ENCODE data around the gene ATG7. TPM values are rescaled to one million over a fixed set of nuclear protein-coding genes. Genes with fewer than 3 reads are reported as not detected.

The ATG7 gene
- total RNA-seq (10 to 100 TPM; 34.0 to 36.9 TPM), total RNA-seq (30.9 to 31.0 reads per million in 2 donors)

- Mint-ChIP-seq H3K4me3 (peak within 1 kb of the TSS; percentile 97), H3K36me3 (ENCODE audit: low read depth) (peaks cover 11% of the 10 kb centered on the region), H3K27me3 (peaks cover 3% of the 10 kb centered on the region), H3K4me1 (peaks cover 30% of the 10 kb centered on the region), H3K27ac (peak within 1 kb of the TSS; percentile 98)
- ATAC-seq (peak; percentile 96), DNase-seq (peak; percentile 95 to 97 (median 95))
- H3K9me3 ChIP-seq (ENCODE audit: control insufficient read depth, low read length, poor library complexity, severe bottlenecking), result no peaks in the 10 kb centered on the region
Observed at GRCh38 chr3:11271986-11272904, at the start of gene ATG7. ATG7 (plus strand) TSS chr3:11272397; CDS start chr3:11298696, 26,299 bp downstream.

GRCh38 chr3:11224010-11224409, 48.2 kb upstream of the ATG7 start:
- Mint-ChIP-seq H3K4me1 (peaks cover 8% of the 10 kb centered on the region), H3K36me3 (ENCODE audit: low read depth) (no peaks in the 10 kb centered on the region), H3K27ac (no peak overlapping the region), H3K27me3 (peaks cover 5% of the 10 kb centered on the region), H3K4me3 (no peak overlapping the region)
- no peak for ATAC-seq
- DNase-seq, result no peak
- H3K9me3 ChIP-seq (ENCODE audit: control insufficient read depth, low read length, poor library complexity, severe bottlenecking), result no peaks in the 10 kb centered on the region

- no peak overlapping the region for H3K4me3 Mint-ChIP-seq
- peak overlapping the region; percentile 27 for H3K27ac Mint-ChIP-seq
- H3K36me3 Mint-ChIP-seq (ENCODE audit: low read depth), result no peaks in the 10 kb centered on the region
- DNase-seq, result no peak
- ATAC-seq, result no peak
- peaks cover 8% of the 10 kb centered on the region for H3K4me1 Mint-ChIP-seq
- peaks cover 5% of the 10 kb centered on the region for H3K27me3 Mint-ChIP-seq
- no peaks in the 10 kb centered on the region for H3K9me3 ChIP-seq (ENCODE audit: control insufficient read depth, low read length, poor library complexity, severe bottlenecking)
Observed at GRCh38 chr3:11224870-11225229, 47.3 kb upstream of the ATG7 start.

GRCh38 chr3:11226042-11226370, 46.2 kb upstream of the ATG7 start:
- no peak overlapping the region for H3K27ac Mint-ChIP-seq
- H3K4me1 Mint-ChIP-seq, result peaks cover 8% of the 10 kb centered on the region
- H3K9me3 ChIP-seq (ENCODE audit: control insufficient read depth, low read length, poor library complexity, severe bottlenecking), result no peaks in the 10 kb centered on the region
- no peak overlapping the region for H3K4me3 Mint-ChIP-seq
- no peaks in the 10 kb centered on the region for H3K36me3 Mint-ChIP-seq (ENCODE audit: low read depth)
- DNase-seq, result no peak
- H3K27me3 Mint-ChIP-seq, result peaks cover 5% of the 10 kb centered on the region
- ATAC-seq, result no peak

GRCh38 chr3:11228041-11228440, 44.2 kb upstream of the ATG7 start:
- ATAC-seq (no peak), DNase-seq (no peak)
- Mint-ChIP-seq H3K4me3 (no peak overlapping the region), H3K27me3 (peaks cover 9% of the 10 kb centered on the region), H3K4me1 (peaks cover 8% of the 10 kb centered on the region), H3K36me3 (ENCODE audit: low read depth) (no peaks in the 10 kb centered on the region), H3K27ac (no peak overlapping the region)
- H3K9me3 ChIP-seq (ENCODE audit: control insufficient read depth, low read length, poor library complexity, severe bottlenecking), result no peaks in the 10 kb centered on the region

- no peaks in the 10 kb centered on the region for H3K9me3 ChIP-seq (ENCODE audit: control insufficient read depth, low read length, poor library complexity, severe bottlenecking)
- no peak for ATAC-seq
- peaks cover 7% of the 10 kb centered on the region for H3K4me1 Mint-ChIP-seq
- peaks cover 27% of the 10 kb centered on the region for H3K27me3 Mint-ChIP-seq
- no peak overlapping the region for H3K4me3 Mint-ChIP-seq
- no peak for DNase-seq
- no peak overlapping the region for H3K27ac Mint-ChIP-seq
- peaks cover 3% of the 10 kb centered on the region for H3K36me3 Mint-ChIP-seq (ENCODE audit: low read depth)
Observed at GRCh38 chr3:11230125-11230524, 42.1 kb upstream of the ATG7 start.

- peaks cover 3% of the 10 kb centered on the region for H3K36me3 Mint-ChIP-seq (ENCODE audit: low read depth)
- no peak for DNase-seq
- H3K27ac Mint-ChIP-seq, result no peak overlapping the region
- H3K4me1 Mint-ChIP-seq, result peaks cover 5% of the 10 kb centered on the region
- peaks cover 27% of the 10 kb centered on the region for H3K27me3 Mint-ChIP-seq
- no peaks in the 10 kb centered on the region for H3K9me3 ChIP-seq (ENCODE audit: control insufficient read depth, low read length, poor library complexity, severe bottlenecking)
- no peak for ATAC-seq
- H3K4me3 Mint-ChIP-seq, result no peak overlapping the region
Observed at GRCh38 chr3:11230832-11231231, 41.4 kb upstream of the ATG7 start.

- Mint-ChIP-seq H3K4me3 (no peak overlapping the region), H3K27ac (no peak overlapping the region), H3K4me1 (no peaks in the 10 kb centered on the region), H3K27me3 (peaks cover 41% of the 10 kb centered on the region), H3K36me3 (ENCODE audit: low read depth) (peaks cover 3% of the 10 kb centered on the region)
- ATAC-seq (no peak), DNase-seq (no peak)
- no peaks in the 10 kb centered on the region for H3K9me3 ChIP-seq (ENCODE audit: control insufficient read depth, low read length, poor library complexity, severe bottlenecking)
Observed at GRCh38 chr3:11235385-11235784, 36.8 kb upstream of the ATG7 start.

- no peak overlapping the region for H3K27ac Mint-ChIP-seq
- DNase-seq, result peak; percentile 55 to 81 (median 60)
- H3K4me1 Mint-ChIP-seq, result no peaks in the 10 kb centered on the region
- H3K4me3 Mint-ChIP-seq, result no peak overlapping the region
- peaks cover 3% of the 10 kb centered on the region for H3K36me3 Mint-ChIP-seq (ENCODE audit: low read depth)
- peaks cover 49% of the 10 kb centered on the region for H3K27me3 Mint-ChIP-seq
- peak; percentile 69 for ATAC-seq
- H3K9me3 ChIP-seq (ENCODE audit: control insufficient read depth, low read length, poor library complexity, severe bottlenecking), result no peaks in the 10 kb centered on the region
Observed at GRCh38 chr3:11236588-11237461, 35.4 kb upstream of the ATG7 start.

- H3K4me1 Mint-ChIP-seq, result no peaks in the 10 kb centered on the region
- DNase-seq, result no peak
- H3K36me3 Mint-ChIP-seq (ENCODE audit: low read depth), result peaks cover 3% of the 10 kb centered on the region
- H3K9me3 ChIP-seq (ENCODE audit: control insufficient read depth, low read length, poor library complexity, severe bottlenecking), result no peaks in the 10 kb centered on the region
- ATAC-seq, result no peak
- no peak overlapping the region for H3K4me3 Mint-ChIP-seq
- no peak overlapping the region for H3K27ac Mint-ChIP-seq
- peaks cover 46% of the 10 kb centered on the region for H3K27me3 Mint-ChIP-seq
Observed at GRCh38 chr3:11238060-11238459, 34.1 kb upstream of the ATG7 start.

GRCh38 chr3:11238880-11239279, 33.3 kb upstream of the ATG7 start:
- ATAC-seq (no peak), DNase-seq (no peak)
- H3K36me3 Mint-ChIP-seq (ENCODE audit: low read depth), result no peaks in the 10 kb centered on the region
- H3K9me3 ChIP-seq (ENCODE audit: control insufficient read depth, low read length, poor library complexity, severe bottlenecking), result no peaks in the 10 kb centered on the region
- peaks cover 46% of the 10 kb centered on the region for H3K27me3 Mint-ChIP-seq
- no peak overlapping the region for H3K4me3 Mint-ChIP-seq
- H3K4me1 Mint-ChIP-seq, result no peaks in the 10 kb centered on the region
- H3K27ac Mint-ChIP-seq, result no peak overlapping the region

GRCh38 chr3:11239796-11240195, 32.4 kb upstream of the ATG7 start:
- H3K9me3 ChIP-seq (ENCODE audit: control insufficient read depth, low read length, poor library complexity, severe bottlenecking), result no peaks in the 10 kb centered on the region
- Mint-ChIP-seq H3K36me3 (ENCODE audit: low read depth) (no peaks in the 10 kb centered on the region), H3K4me3 (no peak overlapping the region), H3K27ac (no peak overlapping the region), H3K4me1 (no peaks in the 10 kb centered on the region), H3K27me3 (peaks cover 41% of the 10 kb centered on the region)
- DNase-seq (no peak), ATAC-seq (no peak)

- H3K9me3 ChIP-seq (ENCODE audit: control insufficient read depth, low read length, poor library complexity, severe bottlenecking), result no peaks in the 10 kb centered on the region
- Mint-ChIP-seq H3K36me3 (ENCODE audit: low read depth) (no peaks in the 10 kb centered on the region), H3K4me3 (no peak overlapping the region), H3K4me1 (no peaks in the 10 kb centered on the region), H3K27ac (no peak overlapping the region), H3K27me3 (peaks cover 40% of the 10 kb centered on the region)
- no peak for ATAC-seq
- DNase-seq, result no peak
Observed at GRCh38 chr3:11240496-11240895, 31.7 kb upstream of the ATG7 start.
